Stomach (tissue), 9 donors: ENCODE results near the gene ITGAE. TPM values are rescaled to one million over a fixed set of nuclear protein-coding genes. Genes with fewer than 3 reads are reported as not detected.

ENCODE experiments used
- DNase-seq, 2 donors: peaks; one replicate each; pipeline versions ENCODE4 v3.0.0 to v3.0.0-alpha.2; 2013 to 2019
- H3K27ac ChIP-seq, 5 donors: fragments of 200-600 bp in 4 of 5; sonication (generic) in 4 of 5; one replicate each; pipeline ENCODE4 v1.5.1; 2013 to 2019; ENCODE audit warnings: mild to moderate bottlenecking in 1 of 5, moderate library complexity in 1 of 5
- H3K27me3 ChIP-seq, 3 donors: fragments of 200-600 bp; sonication (generic); one replicate each; pipeline ENCODE4 v1.5.1; 2017 to 2019; ENCODE audit warnings: mixed run types in 1 of 3
- H3K36me3 ChIP-seq, 4 donors: fragments of 200-600 bp; sonication (generic); 1 replicate in 3 of 4; 2 replicates in 1 of 4; pipeline ENCODE4 v1.5.1; 2016 to 2019
- H3K4me1 ChIP-seq, 4 donors: fragments of 200-600 bp; sonication (generic); one replicate each; pipeline ENCODE4 v1.5.1; 2016 to 2019
- H3K4me3 ChIP-seq, 4 donors: fragments of 200-600 bp; sonication (generic) in 3 of 4; one replicate each; pipeline ENCODE4 v1.5.1; 2016 to 2019; ENCODE audit warnings: mild to moderate bottlenecking in 1 of 4
- H3K9me3 ChIP-seq, 4 donors: fragments of 200-600 bp; sonication (generic); one replicate each; pipeline ENCODE4 v1.5.1; 2016 to 2019
- CTCF ChIP-seq, 7 experiments: fragments of 450-650 bp in 4 of 7; fragments of 200-600 bp in 3 of 7; sonication (generic) in 3 of 7; IDR thresholded peaks; one replicate each; pipeline ENCODE4 v1.5.1; 2016 to 2019; ENCODE audit warnings: antibody characterized with exemption in 7 of 7, control low read depth in 2 of 7, mild to moderate bottlenecking in 1 of 7
- EP300 ChIP-seq: sonication (generic); formaldehyde crosslinking; IDR thresholded peaks from one replicate; pipeline ENCODE4 v1.6.1; 2017; ENCODE audit warnings: antibody characterized with exemption
- POLR2A ChIP-seq, 4 donors: fragments of 450-650 bp; IDR thresholded peaks; one replicate each; pipeline ENCODE4 v1.6.1; 2016; ENCODE audit warnings: antibody characterized with exemption in 4 of 4, control low read depth in 2 of 4, mild to moderate bottlenecking in 1 of 4, moderate library complexity in 1 of 4
- POLR2AphosphoS5 ChIP-seq, 3 donors: sonication (generic); formaldehyde crosslinking; IDR thresholded peaks; one replicate each; pipeline ENCODE4 v1.6.1; 2016; ENCODE audit warnings: antibody characterized with exemption in 3 of 3
- WGBS, 5 donors: extraction: QIAGEN DNeasy Blood & Tissue Kit in 3 of 5; methylation state at CpG; one replicate each; pipeline versions ENCODE4 v1.1.5 to v1.1.7; 2013 to 2018; 5-methylcytosine and 5-hydroxymethylcytosine counted together
- intact Hi-C: fragments of 100-400 bp; cut with DNase I; formaldehyde crosslinking; loops from one replicate; pipeline ENCODE4 v1.15.1; 2023; ENCODE audit warnings: low total_unique reads
- polyA plus RNA-seq, 3 donors: library from polyadenylated mRNA; stranded (reverse); fragments of 200-250 nt; gene quantifications; one replicate each; pipeline ENCODE4 v1.2.3, GENCODE V29; 2013
- total RNA-seq, 5 donors: library from RNA; depleted of rRNA; stranded (reverse); fragments of >200 nt; gene quantifications; one replicate each; pipeline versions ENCODE4 v1.1.0 to v1.2.3, GENCODE V29; 2014 to 2016
- donor health status: healthy with polysubstance abuse.
- donor health status: Bipolar disorder and iron deficiency.
- donor health status: healthy.

ITGAE gene
- total and polyA plus RNA-seq, 8 donors: 4.5 to 66.8 (median 31.0) TPM

DNA sequence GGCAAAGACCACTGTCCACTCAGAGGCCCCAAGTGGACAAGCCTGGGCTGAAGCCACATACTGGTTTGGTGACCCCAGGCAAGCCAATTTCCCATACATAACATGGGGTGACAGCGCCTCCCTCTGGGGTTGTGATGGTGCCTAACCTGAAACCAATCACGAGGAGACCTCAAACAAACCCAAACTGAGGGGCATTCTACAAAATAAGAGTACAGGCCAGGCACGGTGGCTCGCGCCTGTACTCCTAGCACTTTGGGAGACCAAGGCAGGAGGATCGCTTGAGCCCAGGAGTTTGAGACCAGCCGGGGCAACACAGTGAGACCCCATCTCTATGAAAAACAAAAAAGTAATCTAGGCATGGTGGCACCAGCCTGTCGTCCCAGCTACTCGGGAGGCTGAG lies 108.6 kb downstream of the ITGAE start:
- Histone ChIP-seq H3K27ac (no peak overlapping the region), H3K27me3 (peaks cover 0 to 84% (median 29%) of the 10 kb centered on the region in 3 donors), H3K4me1 (peaks cover 16 to 29% (median 24%) of the 10 kb centered on the region in 4 donors), H3K4me3 (no peak overlapping the region), H3K36me3 (peaks cover 0 to 3% (median 0%) of the 10 kb centered on the region in 4 donors), H3K9me3 (peaks cover 0 to under 1% (median under 1%) of the 10 kb centered on the region in 4 donors)
- 82 to 87% (median 85%) methylated on average over 9 of the region's 9 CpGs for WGBS, 5 donors
- intact Hi-C loops: no loop called here
- no peak for DNase-seq
- TF ChIP-seq CTCF (IDR thresholded peaks at IDR 0.05) (no peak), POLR2AphosphoS5 (IDR thresholded peaks at IDR 0.05) (no peak), EP300 (no peak), POLR2A (IDR thresholded peaks at IDR 0.05) (no peak)

GRCh38 chr17:3691617-3692067 lies 109.3 kb downstream of the ITGAE start:
- intact Hi-C loops: no loop called here
- Histone ChIP-seq H3K9me3 (no peaks in the 10 kb centered on the region), H3K4me1 (peaks cover 16 to 26% (median 20%) of the 10 kb centered on the region in 4 donors), H3K4me3 (no peak overlapping the region), H3K27me3 (peaks cover 0 to 77% (median 22%) of the 10 kb centered on the region in 3 donors), H3K36me3 (peaks cover 0 to 3% (median 0%) of the 10 kb centered on the region in 4 donors), H3K27ac (no peak overlapping the region)
- no peak for TF ChIP-seq POLR2A (IDR thresholded peaks at IDR 0.05)
- no peak for TF ChIP-seq CTCF (IDR thresholded peaks at IDR 0.05)
- no peak for TF ChIP-seq POLR2AphosphoS5 (IDR thresholded peaks at IDR 0.05)
- TF ChIP-seq EP300: no peak
- whole genome bisulfite sequencing, 5 donors: 73 to 78% (median 76%) methylated on average over 8 to 16 of the region's 16 CpGs
- no peak for DNase-seq

DNA sequence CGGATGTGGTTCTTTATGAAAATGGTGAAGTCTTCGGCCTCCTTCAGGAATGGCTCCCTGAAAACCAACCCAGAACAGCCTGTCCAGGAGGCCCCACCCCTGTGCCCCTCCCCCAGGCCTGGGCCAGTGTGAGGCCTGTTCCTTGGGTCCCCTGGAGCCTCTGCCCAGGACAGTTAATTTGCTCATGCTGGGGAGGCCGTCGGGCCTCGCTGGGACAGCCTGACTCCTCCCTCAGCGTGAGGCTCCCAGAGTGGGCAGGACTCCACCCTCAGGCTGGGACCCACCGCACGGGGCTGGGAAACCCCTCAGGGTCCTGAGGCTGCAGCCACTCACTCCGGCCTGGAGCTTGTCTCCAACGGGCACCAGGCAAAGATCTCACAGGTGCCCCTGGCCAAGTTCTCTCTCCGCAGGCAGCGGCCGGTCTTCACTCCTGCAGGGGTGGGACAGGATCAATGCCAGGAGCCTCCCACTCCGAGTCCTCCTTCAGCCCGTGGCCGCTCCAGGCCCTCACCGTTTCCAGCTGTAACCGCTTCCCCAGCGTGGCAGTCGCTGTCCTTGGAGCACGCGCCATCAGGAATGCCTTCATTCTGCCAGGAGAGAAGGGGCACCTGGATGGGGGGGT lies 110.8 kb downstream of the ITGAE start:
- no peak overlapping the region for H3K27ac ChIP-seq
- H3K36me3 ChIP-seq: peaks cover 0 to 3% (median 0%) of the 10 kb centered on the region in 4 donors
- TF ChIP-seq POLR2AphosphoS5 (IDR thresholded peaks at IDR 0.05) (no peak), EP300 (no peak), CTCF (IDR thresholded peaks at IDR 0.05) (no peak), POLR2A (IDR thresholded peaks at IDR 0.05) (no peak)
- WGBS, 5 donors: 75 to 85% (median 82%) methylated on average over 16 to 22 of the region's 22 CpGs
- intact Hi-C loops: no loop called here
- no peak for DNase-seq
- peaks cover 0 to 66% (median 10%) of the 10 kb centered on the region in 3 donors for H3K27me3 ChIP-seq
- no peaks in the 10 kb centered on the region for H3K9me3 ChIP-seq
- H3K4me1 ChIP-seq: peaks cover 3 to 12% (median 6%) of the 10 kb centered on the region in 4 donors
- H3K4me3 ChIP-seq: no peak overlapping the region

DNA sequence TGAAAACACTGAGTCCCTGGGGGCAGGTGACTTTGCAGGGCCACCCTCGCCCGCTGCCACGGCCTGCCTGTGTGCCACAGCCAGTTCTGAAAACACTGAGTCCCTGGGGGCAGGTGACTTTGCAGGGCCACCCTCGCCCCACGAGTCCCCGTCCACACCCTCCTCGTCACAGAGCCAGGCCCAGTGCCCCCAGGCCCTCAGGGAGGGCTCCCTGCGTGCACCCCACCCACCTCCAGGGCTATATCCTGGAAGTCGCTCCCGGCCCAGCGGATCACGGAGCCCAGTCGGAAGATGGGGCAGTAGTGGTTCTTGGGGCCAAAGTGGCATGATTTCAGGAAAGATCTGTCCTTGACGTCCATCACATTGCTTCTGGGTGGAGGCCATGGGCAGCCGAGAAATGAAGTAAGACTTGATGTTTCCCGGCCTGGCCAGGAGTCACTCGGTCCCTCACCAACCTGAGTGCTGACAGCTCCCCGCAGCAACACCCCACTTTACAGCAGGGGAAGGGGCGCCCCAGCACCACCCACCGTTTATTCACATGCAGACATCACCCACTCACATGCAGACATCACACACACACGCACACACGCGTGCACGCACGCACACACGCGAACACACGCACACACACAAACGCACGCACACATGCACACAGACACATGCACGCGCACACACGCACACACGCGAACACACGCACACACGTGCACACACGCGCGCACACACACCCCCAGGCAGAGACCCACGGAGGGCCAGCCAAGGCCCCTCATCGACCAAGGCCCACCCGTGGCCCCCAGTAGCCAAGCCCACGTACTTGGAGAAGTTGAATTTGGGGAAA lies 111.5 kb downstream of the ITGAE start:
- intact Hi-C loops: no loop called here
- Histone ChIP-seq H3K27ac (no peak overlapping the region), H3K9me3 (no peaks in the 10 kb centered on the region), H3K36me3 (peaks cover 0 to 3% (median 0%) of the 10 kb centered on the region in 4 donors), H3K27me3 (peaks cover 0 to 66% (median 8%) of the 10 kb centered on the region in 3 donors), H3K4me3 (no peak overlapping the region), H3K4me1 (peaks cover 0 to 5% (median under 1%) of the 10 kb centered on the region in 4 donors)
- TF ChIP-seq POLR2AphosphoS5 (IDR thresholded peaks at IDR 0.05): no peak
- no peak for TF ChIP-seq EP300
- no peak for TF ChIP-seq POLR2A (IDR thresholded peaks at IDR 0.05)
- TF ChIP-seq CTCF (IDR thresholded peaks at IDR 0.05): no peak
- DNase-seq: no peak
- WGBS, 5 donors: 86 to 90% (median 87%) methylated on average over 34 to 42 of the region's 44 CpGs
